Measurements from ENCODE around the gene RBM33. TPM values are rescaled to one million over a fixed set of nuclear protein-coding genes. Genes with fewer than 3 reads are reported as not detected.
"Not testable (repeated sequence)": the region's sequence is repeated elsewhere in the genome, so short reads cannot be mapped to it uniquely, and the experiment has no call there.

The RBM33 gene
- total RNA-seq, 1 experiment from 2014 or later, result 27.2 TPM

- no peak overlapping the region for H3K27ac ChIP-seq
- H3K27me3 ChIP-seq (replicated peaks), result no peaks in the 10 kb centered on the region
- no peak overlapping the region for H3K4me3 ChIP-seq
- H3K36me3 ChIP-seq, result peaks cover 72% of the 10 kb centered on the region
- DNase-seq (ENCODE audit: low read depth in 1 of 2, low spot score in 2 of 2), result no peak
- H3K9me3 ChIP-seq (replicated peaks), result no peaks in the 10 kb centered on the region
- peaks cover 72% of the 10 kb centered on the region for H3K4me1 ChIP-seq (replicated peaks)
Observed at GRCh38 chr7:155680124-155680523, 35.7 kb downstream of the RBM33 start.

- no peaks in the 10 kb centered on the region for H3K9me3 ChIP-seq (replicated peaks)
- H3K4me1 ChIP-seq (replicated peaks), result peaks cover 74% of the 10 kb centered on the region
- H3K4me3 ChIP-seq, result no peak overlapping the region
- no peak for DNase-seq (ENCODE audit: low read depth in 1 of 2, low spot score in 2 of 2)
- H3K27me3 ChIP-seq (replicated peaks), result no peaks in the 10 kb centered on the region
- H3K27ac ChIP-seq, result peak overlapping the region; percentile 74; the same call in 1 of the 2 replicates
- peaks cover 69% of the 10 kb centered on the region for H3K36me3 ChIP-seq
Observed at GRCh38 chr7:155680864-155681263, 36.4 kb downstream of the RBM33 start.

- H3K9me3 ChIP-seq (replicated peaks), result no peaks in the 10 kb centered on the region
- H3K36me3 ChIP-seq, result peaks cover 68% of the 10 kb centered on the region
- peak overlapping the region; percentile 74 for H3K27ac ChIP-seq
- H3K4me3 ChIP-seq, result no peak overlapping the region
- DNase-seq (ENCODE audit: low read depth in 1 of 2, low spot score in 2 of 2), result peak in 1 of 2 experiments; percentile 40
- H3K4me1 ChIP-seq (replicated peaks), result peaks cover 69% of the 10 kb centered on the region
- H3K27me3 ChIP-seq (replicated peaks), result no peaks in the 10 kb centered on the region
Observed at GRCh38 chr7:155681663-155682062, 37.2 kb downstream of the RBM33 start.

- Histone ChIP-seq H3K27ac (peak overlapping the region; percentile 74), H3K4me1 (replicated peaks) (peaks cover 61% of the 10 kb centered on the region), H3K27me3 (replicated peaks) (no peaks in the 10 kb centered on the region), H3K36me3 (peaks cover 65% of the 10 kb centered on the region), H3K9me3 (replicated peaks) (no peaks in the 10 kb centered on the region), H3K4me3 (no peak overlapping the region)
- peak; percentile 78 to 85 for DNase-seq (ENCODE audit: low read depth in 1 of 2, low spot score in 2 of 2)
Observed at GRCh38 chr7:155682484-155682883, 38.0 kb downstream of the RBM33 start.

- Histone ChIP-seq H3K4me3 (no peak overlapping the region), H3K9me3 (replicated peaks) (no peaks in the 10 kb centered on the region), H3K27me3 (replicated peaks) (no peaks in the 10 kb centered on the region), H3K27ac (peak overlapping the region; percentile 74), H3K36me3 (peaks cover 59% of the 10 kb centered on the region), H3K4me1 (replicated peaks) (peaks cover 57% of the 10 kb centered on the region)
- DNase-seq (ENCODE audit: low read depth in 1 of 2, low spot score in 2 of 2), result no peak
Observed at GRCh38 chr7:155683098-155683497, 38.6 kb downstream of the RBM33 start.

GRCh38 chr7:155683714-155684113 lies 39.3 kb downstream of the RBM33 start:
- peaks cover 57% of the 10 kb centered on the region for H3K4me1 ChIP-seq (replicated peaks)
- no peak overlapping the region for H3K4me3 ChIP-seq
- H3K36me3 ChIP-seq, result peaks cover 53% of the 10 kb centered on the region
- no peaks in the 10 kb centered on the region for H3K9me3 ChIP-seq (replicated peaks)
- H3K27me3 ChIP-seq (replicated peaks), result no peaks in the 10 kb centered on the region
- peak overlapping the region; percentile 74 for H3K27ac ChIP-seq
- no peak for DNase-seq (ENCODE audit: low read depth in 1 of 2, low spot score in 2 of 2)

- peak in 1 of 2 experiments; percentile 24 for DNase-seq (ENCODE audit: low read depth in 1 of 2, low spot score in 2 of 2)
- Histone ChIP-seq H3K27ac (no peak overlapping the region), H3K4me1 (replicated peaks) (peaks cover 57% of the 10 kb centered on the region)
Observed at GRCh38 chr7:155684543-155684942, 40.1 kb downstream of the RBM33 start.

GRCh38 chr7:155685070-155685790 lies 40.8 kb downstream of the RBM33 start:
- Histone ChIP-seq H3K36me3 (peaks cover 45% of the 10 kb centered on the region), H3K4me3 (no peak overlapping the region), H3K27me3 (replicated peaks) (no peaks in the 10 kb centered on the region), H3K4me1 (replicated peaks) (peaks cover 57% of the 10 kb centered on the region), H3K27ac (peak overlapping the region; percentile 16; the same call in 1 of the 2 replicates), H3K9me3 (replicated peaks) (no peaks in the 10 kb centered on the region)
- DNase-seq (ENCODE audit: low read depth in 1 of 2, low spot score in 2 of 2), result no peak

More at GRCh38 chr7:155684543-155684942, 40.1 kb downstream of the RBM33 start:
- Histone ChIP-seq H3K27me3 (replicated peaks) (no peaks in the 10 kb centered on the region), H3K9me3 (replicated peaks) (no peaks in the 10 kb centered on the region), H3K4me3 (no peak overlapping the region), H3K36me3 (peaks cover 45% of the 10 kb centered on the region)

GRCh38 chr7:155685791-155686160 lies 41.3 kb downstream of the RBM33 start:
- Histone ChIP-seq H3K27me3 (replicated peaks) (no peaks in the 10 kb centered on the region), H3K9me3 (replicated peaks) (no peaks in the 10 kb centered on the region), H3K4me1 (replicated peaks) (peaks cover 54% of the 10 kb centered on the region), H3K36me3 (peaks cover 42% of the 10 kb centered on the region), H3K27ac (0 out of 2 replicates have a peak overlapping the region, but pooled peaks have one; percentile 16), H3K4me3 (no peak overlapping the region)
- DNase-seq (ENCODE audit: low read depth in 1 of 2, low spot score in 2 of 2), result no peak

- H3K27me3 ChIP-seq (replicated peaks); DNase-seq (ENCODE audit: low read depth in 1 of 2, low spot score in 2 of 2); H3K27ac ChIP-seq; H3K4me3 ChIP-seq; H3K9me3 ChIP-seq (replicated peaks): not testable (repeated sequence)
- Histone ChIP-seq H3K4me1 (replicated peaks) (peaks cover 44% of the 10 kb centered on the region), H3K36me3 (peaks cover 33% of the 10 kb centered on the region)
Observed at GRCh38 chr7:155686620-155687324, 42.3 kb downstream of the RBM33 start.

GRCh38 chr7:155688237-155688636 lies 43.8 kb downstream of the RBM33 start:
- H3K36me3 ChIP-seq, result peaks cover 35% of the 10 kb centered on the region
- peaks cover 29% of the 10 kb centered on the region for H3K4me1 ChIP-seq (replicated peaks)
- not testable (repeated sequence) for DNase-seq (ENCODE audit: low read depth in 1 of 2, low spot score in 2 of 2); H3K27me3 ChIP-seq (replicated peaks); H3K27ac ChIP-seq; H3K4me3 ChIP-seq; H3K9me3 ChIP-seq (replicated peaks)

- H3K9me3 ChIP-seq (replicated peaks); H3K27me3 ChIP-seq (replicated peaks); H3K4me3 ChIP-seq; DNase-seq (ENCODE audit: low read depth in 1 of 2, low spot score in 2 of 2); H3K27ac ChIP-seq: not testable (repeated sequence)
- Histone ChIP-seq H3K36me3 (peaks cover 17% of the 10 kb centered on the region), H3K4me1 (replicated peaks) (peaks cover 11% of the 10 kb centered on the region)
Observed at GRCh38 chr7:155690655-155691054, 46.2 kb downstream of the RBM33 start.

GRCh38 chr7:155692317-155692716 lies 47.9 kb downstream of the RBM33 start:
- H3K27ac ChIP-seq, result no peak overlapping the region
- DNase-seq (ENCODE audit: low read depth in 1 of 2, low spot score in 2 of 2), result no peak
- H3K4me3 ChIP-seq, result no peak overlapping the region
- H3K4me1 ChIP-seq (replicated peaks), result peaks cover 6% of the 10 kb centered on the region; the same call in 1 of the 2 replicates
- H3K9me3 ChIP-seq (replicated peaks), result no peaks in the 10 kb centered on the region
- peaks cover 8% of the 10 kb centered on the region for H3K36me3 ChIP-seq
- H3K27me3 ChIP-seq (replicated peaks), result no peaks in the 10 kb centered on the region

GRCh38 chr7:155693826-155694225 lies 49.4 kb downstream of the RBM33 start:
- Histone ChIP-seq H3K27me3 (replicated peaks) (no peaks in the 10 kb centered on the region), H3K27ac (no peak overlapping the region), H3K4me1 (replicated peaks) (peaks cover 6% of the 10 kb centered on the region; the same call in 1 of the 2 replicates), H3K9me3 (replicated peaks) (no peaks in the 10 kb centered on the region), H3K4me3 (no peak overlapping the region), H3K36me3 (peaks cover 8% of the 10 kb centered on the region)
- no peak for DNase-seq (ENCODE audit: low read depth in 1 of 2, low spot score in 2 of 2)

All from SJSA1 (cell line).